Neural progenitor cell (in vitro differentiated cells): ENCODE measurements around the gene DNAJC1.
"Not testable (repeated sequence)": the region's sequence is repeated elsewhere in the genome, so short reads cannot be mapped to it uniquely, and the experiment has no call there.

Experiments
- EZH2 ChIP-seq: fragments of 200-600 bp; sonication (generic); IDR thresholded peaks from 2 replicates; pipeline ENCODE4 v1.6.1; 2017; ENCODE audit warnings: antibody characterized with exemption, mild to moderate bottlenecking, moderate library complexity
- EZH2phosphoT487 ChIP-seq: fragments of 200-600 bp; sonication (generic); IDR thresholded peaks from 2 replicates; pipeline ENCODE4 v1.6.1; 2017; ENCODE audit warnings: antibody characterized with exemption
- TF ChIP-seq, protein P1 (sequence below): fragments of 200-600 bp; sonication (generic); IDR thresholded peaks from 2 replicates; pipeline ENCODE4 v1.5.1; 2017; ENCODE audit warnings: antibody characterized with exemption, mild to moderate bottlenecking

DNA sequence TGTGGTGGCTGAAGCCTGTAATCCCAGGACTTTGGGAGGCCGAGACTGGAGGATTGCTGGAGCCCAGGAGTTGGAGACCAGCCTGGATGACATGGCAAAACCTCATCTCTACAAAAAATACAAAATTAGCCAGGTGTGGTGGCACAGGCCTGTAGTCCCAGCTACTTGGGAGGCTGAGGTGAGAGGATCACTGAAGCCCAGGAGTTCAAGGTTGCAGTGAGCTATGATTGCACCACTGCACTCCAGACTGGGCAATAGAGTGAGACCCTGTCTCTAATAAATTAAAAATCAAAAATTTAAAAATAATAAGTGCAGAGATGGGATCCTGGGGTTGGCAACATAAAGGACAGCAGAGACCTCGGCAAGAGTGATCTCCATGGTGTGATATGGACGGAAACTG lies 17.6 kb upstream of the DNAJC1 start:
- TF ChIP-seq, protein P1, sequence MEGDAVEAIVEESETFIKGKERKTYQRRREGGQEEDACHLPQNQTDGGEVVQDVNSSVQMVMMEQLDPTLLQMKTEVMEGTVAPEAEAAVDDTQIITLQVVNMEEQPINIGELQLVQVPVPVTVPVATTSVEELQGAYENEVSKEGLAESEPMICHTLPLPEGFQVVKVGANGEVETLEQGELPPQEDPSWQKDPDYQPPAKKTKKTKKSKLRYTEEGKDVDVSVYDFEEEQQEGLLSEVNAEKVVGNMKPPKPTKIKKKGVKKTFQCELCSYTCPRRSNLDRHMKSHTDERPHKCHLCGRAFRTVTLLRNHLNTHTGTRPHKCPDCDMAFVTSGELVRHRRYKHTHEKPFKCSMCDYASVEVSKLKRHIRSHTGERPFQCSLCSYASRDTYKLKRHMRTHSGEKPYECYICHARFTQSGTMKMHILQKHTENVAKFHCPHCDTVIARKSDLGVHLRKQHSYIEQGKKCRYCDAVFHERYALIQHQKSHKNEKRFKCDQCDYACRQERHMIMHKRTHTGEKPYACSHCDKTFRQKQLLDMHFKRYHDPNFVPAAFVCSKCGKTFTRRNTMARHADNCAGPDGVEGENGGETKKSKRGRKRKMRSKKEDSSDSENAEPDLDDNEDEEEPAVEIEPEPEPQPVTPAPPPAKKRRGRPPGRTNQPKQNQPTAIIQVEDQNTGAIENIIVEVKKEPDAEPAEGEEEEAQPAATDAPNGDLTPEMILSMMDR, result not testable (repeated sequence)
- TF ChIP-seq EZH2phosphoT487, EZH2: not testable (repeated sequence)
